Fibroblast of lung (primary cell): ENCODE measurements around the gene WDFY3. TPM values are rescaled to one million over a fixed set of nuclear protein-coding genes. Genes with fewer than 3 reads are reported as not detected.

ENCODE experiments used
- DNase-seq, 2 donors: peaks; one replicate each; pipeline versions ENCODE4 v3.0.0 to v3.0.0-alpha.2; 2010; ENCODE audit warnings: low read depth in 2 of 2
- H2AFZ ChIP-seq: 2 replicates; pipeline ENCODE4 v1.5.1; 2012; ENCODE audit warnings: low read length, control low read depth, inconsistent platforms
- H3K27ac ChIP-seq: 2 replicates; pipeline ENCODE4 v1.5.1; 2011; ENCODE audit warnings: low read length, control low read depth; ENCODE audit not compliant: insufficient read depth
- H3K27me3 ChIP-seq: 2 replicates; pipeline ENCODE4 v1.5.1; 2011; ENCODE audit warnings: mild to moderate bottlenecking, low read length; ENCODE audit not compliant: control insufficient read depth, insufficient read depth
- H3K36me3 ChIP-seq: 2 replicates; pipeline ENCODE4 v1.5.1; 2011; ENCODE audit warnings: low read length; ENCODE audit not compliant: control insufficient read depth, insufficient read depth
- H3K4me1 ChIP-seq: 2 replicates; pipeline ENCODE4 v1.5.1; 2011; ENCODE audit warnings: low read length; ENCODE audit not compliant: control insufficient read depth, insufficient read depth; ENCODE audit errors: extremely low read depth
- H3K4me2 ChIP-seq: 2 replicates; pipeline ENCODE4 v1.5.1; 2011; ENCODE audit warnings: low read length, control low read depth; ENCODE audit not compliant: insufficient read depth; ENCODE audit errors: extremely low read depth
- H3K4me3 ChIP-seq, 4 experiments: fragments of 200-600 bp in 1 of 4; sonication (generic) in 1 of 4; replicated peaks in 1 of 4; 2 replicates each; pipeline ENCODE4 v1.5.1; 2011 to 2016; ENCODE audit warnings: low read length in 4 of 4, low read depth in 3 of 4, mild to moderate bottlenecking in 3 of 4, control low read depth in 2 of 4, inconsistent platforms in 1 of 4, mixed read lengths in 1 of 4; ENCODE audit not compliant: insufficient read depth in 1 of 4; ENCODE audit errors: control extremely low read depth in 1 of 4
- H3K79me2 ChIP-seq: 2 replicates; pipeline ENCODE4 v1.5.1; 2012; ENCODE audit warnings: mild to moderate bottlenecking, low read length, inconsistent platforms; ENCODE audit not compliant: control insufficient read depth, insufficient read depth
- H3K9ac ChIP-seq: 2 replicates; pipeline ENCODE4 v1.5.1; 2011; ENCODE audit warnings: mild to moderate bottlenecking, low read length, control low read depth; ENCODE audit not compliant: insufficient read depth
- H3K9me3 ChIP-seq: 2 replicates; pipeline ENCODE4 v1.5.1; 2012; ENCODE audit warnings: low read depth, low read length; ENCODE audit not compliant: control insufficient read depth, insufficient read depth
- H4K20me1 ChIP-seq: 2 replicates; pipeline ENCODE4 v1.5.1; 2011; ENCODE audit warnings: low read length; ENCODE audit not compliant: control insufficient read depth, insufficient read depth; ENCODE audit errors: extremely low read depth
- EZH2 ChIP-seq: IDR thresholded peaks from 2 replicates; pipeline ENCODE4 v1.5.1; 2012; ENCODE audit warnings: low read length, control low read depth, mild to moderate bottlenecking; ENCODE audit errors: missing control alignments
- polyA plus RNA-seq, 2 donors: library from polyadenylated mRNA; depleted of rRNA in 1 of 2; stranded (reverse) in 1 of 2; unstranded in 1 of 2; fragments of >200 nt; gene quantifications; 2 replicates each; pipeline ENCODE4 v1.2.1, GENCODE V29; 2011 to 2012; ENCODE audit warnings: missing spikeins in 1 of 2
- total RNA-seq: library from RNA; depleted of rRNA; stranded (reverse); fragments of >200 nt; gene quantifications from 2 replicates; pipeline ENCODE4 v1.2.1, GENCODE V29; 2014
- TF ChIP-seq, protein P1 (sequence below), 2 donors: IDR thresholded peaks in 1 of 2; conservative IDR thresholded peaks in 1 of 2; 1 replicate in 1 of 2; 2 replicates in 1 of 2; pipeline ENCODE4 v1.5.1; 2011 to 2012; ENCODE audit warnings: low read length in 2 of 2, control low read depth in 1 of 2, inconsistent platforms in 1 of 2, low read depth in 1 of 2, mild to moderate bottlenecking in 1 of 2

Gene WDFY3
- total and polyA plus RNA-seq, 2 donors (not counting 1 experiment from before 2014, with no cell fraction given), result 26.8 to 88.8 TPM

- Histone ChIP-seq H3K4me1 (no peaks in the 10 kb centered on the region), H3K79me2 (no peaks in the 10 kb centered on the region), H3K9ac (no peak overlapping the region), H3K36me3 (no peaks in the 10 kb centered on the region), H3K4me2 (no peak overlapping the region), H3K27ac (no peak overlapping the region), H3K4me3 (no peak overlapping the region), H3K9me3 (no peaks in the 10 kb centered on the region), H4K20me1 (no peaks in the 10 kb centered on the region), H3K27me3 (no peaks in the 10 kb centered on the region), H2AFZ (no peak overlapping the region)
- DNase-seq, result no peak
- no peak for TF ChIP-seq EZH2
- TF ChIP-seq, protein P1, sequence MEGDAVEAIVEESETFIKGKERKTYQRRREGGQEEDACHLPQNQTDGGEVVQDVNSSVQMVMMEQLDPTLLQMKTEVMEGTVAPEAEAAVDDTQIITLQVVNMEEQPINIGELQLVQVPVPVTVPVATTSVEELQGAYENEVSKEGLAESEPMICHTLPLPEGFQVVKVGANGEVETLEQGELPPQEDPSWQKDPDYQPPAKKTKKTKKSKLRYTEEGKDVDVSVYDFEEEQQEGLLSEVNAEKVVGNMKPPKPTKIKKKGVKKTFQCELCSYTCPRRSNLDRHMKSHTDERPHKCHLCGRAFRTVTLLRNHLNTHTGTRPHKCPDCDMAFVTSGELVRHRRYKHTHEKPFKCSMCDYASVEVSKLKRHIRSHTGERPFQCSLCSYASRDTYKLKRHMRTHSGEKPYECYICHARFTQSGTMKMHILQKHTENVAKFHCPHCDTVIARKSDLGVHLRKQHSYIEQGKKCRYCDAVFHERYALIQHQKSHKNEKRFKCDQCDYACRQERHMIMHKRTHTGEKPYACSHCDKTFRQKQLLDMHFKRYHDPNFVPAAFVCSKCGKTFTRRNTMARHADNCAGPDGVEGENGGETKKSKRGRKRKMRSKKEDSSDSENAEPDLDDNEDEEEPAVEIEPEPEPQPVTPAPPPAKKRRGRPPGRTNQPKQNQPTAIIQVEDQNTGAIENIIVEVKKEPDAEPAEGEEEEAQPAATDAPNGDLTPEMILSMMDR (conservative IDR thresholded peaks at IDR 0.05 in 1 of 2, IDR thresholded peaks at IDR 0.05 in 1 of 2; ENCODE audit: low read depth in 1 of 2, low read length in 2 of 2), result no peak
Observed at GRCh38 chr4:84826681-84827080, 139.8 kb downstream of the WDFY3 start.

- TF ChIP-seq, protein P1 (conservative IDR thresholded peaks at IDR 0.05 in 1 of 2, IDR thresholded peaks at IDR 0.05 in 1 of 2; ENCODE audit: low read depth in 1 of 2, low read length in 2 of 2), result no peak
- no peak for TF ChIP-seq EZH2
- no peak overlapping the region for H3K9ac ChIP-seq
- no peaks in the 10 kb centered on the region for H3K4me1 ChIP-seq
Observed at GRCh38 chr4:84825701-84826341, 140.7 kb downstream of the WDFY3 start.

GRCh38 chr4:84821064-84821463 is 145.4 kb downstream of the WDFY3 start:
- Histone ChIP-seq H3K4me2 (no peak overlapping the region), H3K9ac (no peak overlapping the region), H3K9me3 (no peaks in the 10 kb centered on the region), H4K20me1 (no peaks in the 10 kb centered on the region), H3K36me3 (no peaks in the 10 kb centered on the region), H3K27me3 (no peaks in the 10 kb centered on the region), H2AFZ (no peak overlapping the region), H3K4me1 (no peaks in the 10 kb centered on the region), H3K79me2 (no peaks in the 10 kb centered on the region), H3K4me3 (no peak overlapping the region), H3K27ac (no peak overlapping the region)
- no peak for DNase-seq
- TF ChIP-seq EZH2, result no peak
- TF ChIP-seq, protein P1 (conservative IDR thresholded peaks at IDR 0.05 in 1 of 2, IDR thresholded peaks at IDR 0.05 in 1 of 2; ENCODE audit: low read depth in 1 of 2, low read length in 2 of 2), result no peak

More at GRCh38 chr4:84825701-84826341, 140.7 kb downstream of the WDFY3 start:
- Histone ChIP-seq H3K36me3 (no peaks in the 10 kb centered on the region), H2AFZ (no peak overlapping the region), H3K79me2 (no peaks in the 10 kb centered on the region), H3K4me3 (no peak overlapping the region), H4K20me1 (no peaks in the 10 kb centered on the region), H3K4me2 (no peak overlapping the region), H3K27ac (no peak overlapping the region), H3K27me3 (no peaks in the 10 kb centered on the region), H3K9me3 (no peaks in the 10 kb centered on the region)
- no peak for DNase-seq
